Type B pancreatic cell (in vitro differentiated cells): ENCODE data around the gene AKAP13. TPM values are rescaled to one million over a fixed set of nuclear protein-coding genes. Genes with fewer than 3 reads are reported as not detected.

ENCODE experiments used
- DNase-seq: peaks from one replicate; pipeline ENCODE4 v3.0.0; 2021; ENCODE audit warnings: mixed read lengths; ENCODE audit not compliant: unreplicated experiment; ENCODE audit errors: extremely low spot score
- H3K27ac Mint-ChIP-seq: 2 replicates; pipeline ENCODE4 v1.8.0; 2021; ENCODE audit warnings: mild to moderate bottlenecking, mixed read lengths
- H3K27me3 Mint-ChIP-seq: 2 replicates; pipeline ENCODE4 v1.8.0; 2021; ENCODE audit warnings: mixed read lengths
- H3K36me3 Mint-ChIP-seq: 2 replicates; pipeline ENCODE4 v1.8.0; 2021; ENCODE audit warnings: mixed read lengths
- H3K4me1 Mint-ChIP-seq: one replicate; pipeline ENCODE4 v1.8.0; 2021; ENCODE audit warnings: mixed read lengths; ENCODE audit not compliant: unreplicated experiment
- H3K4me3 Mint-ChIP-seq: 2 replicates; pipeline ENCODE4 v1.8.0; 2021; ENCODE audit warnings: mild to moderate bottlenecking, mixed read lengths
- H3K9me3 Mint-ChIP-seq: 2 replicates; pipeline ENCODE4 v1.8.0; 2021; ENCODE audit warnings: mixed read lengths
- CTCF ChIP-seq: fragments of 200-600 bp; sonication (generic); conservative IDR thresholded peaks from 2 replicates; pipeline ENCODE4 v1.5.0; 2021; ENCODE audit warnings: antibody characterized with exemption, mild to moderate bottlenecking
- total RNA-seq: library from RNA; stranded (reverse); gene quantifications from 2 replicates; pipeline ENCODE4 v1.2.1, GENCODE V29; 2021; ENCODE audit warnings: low replicate concordance

Gene AKAP13
- total RNA-seq, 1 donor from 2014 or later = 75.7 TPM

GRCh38 chr15:85756411-85757072 lies 376.1 kb downstream of the AKAP13 start:
- peaks cover 4% of the 10 kb centered on the region for H3K4me1 Mint-ChIP-seq
- H3K4me3 Mint-ChIP-seq = no peak overlapping the region
- H3K9me3 Mint-ChIP-seq = no peaks in the 10 kb centered on the region
- no peak for TF ChIP-seq CTCF
- peaks cover 4% of the 10 kb centered on the region for H3K36me3 Mint-ChIP-seq
- H3K27me3 Mint-ChIP-seq = no peaks in the 10 kb centered on the region
- no peak overlapping the region for H3K27ac Mint-ChIP-seq
- DNase-seq = no peak

GRCh38 chr15:85757073-85757938 lies 376.9 kb downstream of the AKAP13 start:
- H3K4me1 Mint-ChIP-seq = peaks cover 8% of the 10 kb centered on the region
- no peak overlapping the region for H3K4me3 Mint-ChIP-seq
- H3K27me3 Mint-ChIP-seq = no peaks in the 10 kb centered on the region
- H3K36me3 Mint-ChIP-seq = peaks cover 4% of the 10 kb centered on the region
- no peak overlapping the region for H3K27ac Mint-ChIP-seq
- no peak for TF ChIP-seq CTCF
- DNase-seq = no peak
- no peaks in the 10 kb centered on the region for H3K9me3 Mint-ChIP-seq

- Mint-ChIP-seq H3K9me3 (no peaks in the 10 kb centered on the region), H3K27me3 (no peaks in the 10 kb centered on the region), H3K36me3 (peaks cover 4% of the 10 kb centered on the region), H3K4me1 (peaks cover 5% of the 10 kb centered on the region), H3K27ac (no peak overlapping the region), H3K4me3 (no peak overlapping the region)
- no peak for TF ChIP-seq CTCF
- DNase-seq = no peak
Observed at GRCh38 chr15:85757939-85758654, 377.7 kb downstream of the AKAP13 start.

GRCh38 chr15:85758655-85758978 lies 378.2 kb downstream of the AKAP13 start:
- Mint-ChIP-seq H3K27me3 (no peaks in the 10 kb centered on the region), H3K4me3 (no peak overlapping the region), H3K27ac (no peak overlapping the region), H3K9me3 (no peaks in the 10 kb centered on the region), H3K4me1 (peaks cover 9% of the 10 kb centered on the region), H3K36me3 (peaks cover 4% of the 10 kb centered on the region)
- no peak for TF ChIP-seq CTCF
- no peak for DNase-seq

DNA sequence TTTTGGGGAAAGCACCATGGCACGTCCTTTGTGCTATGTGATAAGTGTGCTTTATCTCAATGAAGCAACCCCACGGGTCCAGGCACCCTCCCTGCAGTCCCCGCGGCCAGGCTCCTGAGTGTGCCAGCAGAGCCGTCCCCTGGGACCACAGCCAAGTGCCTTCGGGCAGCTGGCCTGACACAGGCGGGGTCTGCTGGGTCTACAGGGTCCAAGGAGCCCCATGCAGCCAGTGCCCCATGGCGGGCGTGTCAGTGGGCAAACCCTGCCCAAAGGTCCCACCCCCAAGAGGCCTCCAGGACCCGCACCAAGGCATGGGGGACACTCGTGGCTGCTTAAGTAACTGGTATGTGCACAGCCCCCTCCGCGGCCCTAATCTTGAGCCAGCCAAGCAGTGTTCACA lies 379.0 kb downstream of the AKAP13 start:
- no peak overlapping the region for H3K4me3 Mint-ChIP-seq
- H3K27ac Mint-ChIP-seq = no peak overlapping the region
- no peaks in the 10 kb centered on the region for H3K27me3 Mint-ChIP-seq
- TF ChIP-seq CTCF = no peak
- DNase-seq = no peak
- peaks cover 4% of the 10 kb centered on the region for H3K36me3 Mint-ChIP-seq
- H3K4me1 Mint-ChIP-seq = peaks cover 9% of the 10 kb centered on the region
- H3K9me3 Mint-ChIP-seq = no peaks in the 10 kb centered on the region
